IMR-90 (cell line): Measurements from ENCODE around the gene ADCY2. TPM values are rescaled to one million over a fixed set of nuclear protein-coding genes. Genes with fewer than 3 reads are reported as not detected.

Experiments
- ATAC-seq: fragments of 200-7000 bp; cut with Tn5 transposase; 2 replicates; pipeline ENCODE4 v1.9.1; 2020; ENCODE audit warnings: low read depth, mild to moderate bottlenecking, moderate library complexity
- BruUV-seq: library from RNA; stranded (reverse); fragments of 400-500 nt; replicated peaks from 2 replicates; lab custom pipeline; 2021; lab: Mats Ljungman, UMichigan
- CTCF ChIA-PET: fragments of 300-600 bp; formaldehyde crosslinking; extraction: SDS; loops from one replicate; lab custom pipeline; 2021; ENCODE audit warnings: antibody characterized with exemption; lab: Yijun Ruan, JAX
- POLR2A ChIA-PET: fragments of 300-600 bp; sonication (Branson Sonifier 250); formaldehyde crosslinking; loops from one replicate; lab custom pipeline; 2022; ENCODE audit warnings: antibody characterized with exemption; ENCODE audit not compliant: unreplicated experiment; lab: Charles Lee
- DNase-seq: peaks from one replicate; pipeline ENCODE4 v3.0.0; 2013
- H2AFZ ChIP-seq: replicated peaks from 2 replicates; pipeline ENCODE3; 2013; ENCODE audit warnings: low read length, mild to moderate bottlenecking; ENCODE audit not compliant: poor library complexity
- H2AK5ac ChIP-seq: 2 replicates; pipeline ENCODE4 v1.6.1; 2013; ENCODE audit warnings: low read depth, low read length, inconsistent platforms
- H2AK9ac ChIP-seq: replicated peaks from 2 replicates; pipeline ENCODE3; 2013; ENCODE audit warnings: mild to moderate bottlenecking, low read depth, low read length, moderate library complexity; ENCODE audit not compliant: poor library complexity
- H2BK120ac ChIP-seq: 2 replicates; pipeline ENCODE4 v1.6.1; 2013; ENCODE audit warnings: low read depth, low read length, inconsistent platforms
- H2BK15ac ChIP-seq: 3 replicates; pipeline ENCODE4 v1.6.1; 2013; ENCODE audit warnings: low read depth, low read length, inconsistent platforms
- H2BK20ac ChIP-seq: 2 replicates; pipeline ENCODE4 v1.6.1; 2013; ENCODE audit warnings: low read depth, mild to moderate bottlenecking, inconsistent platforms, low read length, moderate library complexity
- H2BK5ac ChIP-seq: 2 replicates; pipeline ENCODE4 v1.6.1; 2013; ENCODE audit warnings: mild to moderate bottlenecking, low read depth, low read length, inconsistent platforms; ENCODE audit not compliant: poor library complexity, severe bottlenecking
- H3K14ac ChIP-seq: replicated peaks from 2 replicates; pipeline ENCODE4 v1.6.1; 2013; ENCODE audit warnings: low read depth, low read length, inconsistent platforms
- H3K18ac ChIP-seq: 2 replicates; pipeline ENCODE4 v1.6.1; 2013; ENCODE audit warnings: low read depth, low read length, control low read depth
- H3K23ac ChIP-seq: 2 replicates; pipeline ENCODE4 v1.6.1; 2013; ENCODE audit warnings: low read depth, low read length, inconsistent platforms
- H3K27ac ChIP-seq: 2 replicates; pipeline ENCODE4 v1.5.1; 2013; ENCODE audit warnings: mild to moderate bottlenecking, control low read depth, low read length; ENCODE audit not compliant: insufficient read depth
- H3K27me3 ChIP-seq: 2 replicates; pipeline ENCODE4 v1.6.1; 2013; ENCODE audit warnings: low read length; ENCODE audit not compliant: control insufficient read depth, insufficient read depth
- H3K36me3 ChIP-seq: 2 replicates; pipeline ENCODE4 v1.6.1; 2013; ENCODE audit warnings: low read length, mixed read lengths; ENCODE audit not compliant: control insufficient read depth, insufficient read depth
- H3K4ac ChIP-seq: 2 replicates; pipeline ENCODE4 v1.6.1; 2013; ENCODE audit warnings: low read depth, low read length, inconsistent platforms
- H3K4me1 ChIP-seq: 2 replicates; pipeline ENCODE4 v1.6.1; 2013; ENCODE audit warnings: low read length, mixed read lengths; ENCODE audit not compliant: control insufficient read depth, insufficient read depth
- H3K4me2 ChIP-seq: 2 replicates; pipeline ENCODE4 v1.6.1; 2013; ENCODE audit warnings: low read depth, mild to moderate bottlenecking, control low read depth, low read length, moderate library complexity
- H3K4me3 ChIP-seq: 2 replicates; pipeline ENCODE4 v1.5.1; 2013; ENCODE audit warnings: low read depth, mild to moderate bottlenecking, control low read depth, low read length, moderate library complexity; ENCODE audit not compliant: insufficient read depth
- H3K56ac ChIP-seq: 2 replicates; pipeline ENCODE4 v1.6.1; 2013; ENCODE audit warnings: low read length, inconsistent platforms; ENCODE audit not compliant: insufficient read depth; ENCODE audit errors: extremely low read depth
- H3K79me1 ChIP-seq, 2 experiments: 2 replicates each; pipeline ENCODE4 v1.6.1; 2013; ENCODE audit warnings: low read length in 2 of 2, inconsistent platforms in 1 of 2, low read depth in 1 of 2
- H3K9ac ChIP-seq: 2 replicates; pipeline ENCODE4 v1.6.1; 2013; ENCODE audit warnings: low read depth, low read length, control low read depth
- H3K9me1 ChIP-seq: 2 replicates; pipeline ENCODE4 v1.6.1; 2013; ENCODE audit warnings: low read length, inconsistent platforms; ENCODE audit not compliant: insufficient read depth
- H3K9me3 ChIP-seq: 2 replicates; pipeline ENCODE4 v1.6.1; 2013; ENCODE audit warnings: low read length; ENCODE audit not compliant: control insufficient read depth, insufficient read depth
- H4K20me1 ChIP-seq: 2 replicates; pipeline ENCODE4 v1.6.1; 2013; ENCODE audit warnings: low read length, inconsistent platforms; ENCODE audit not compliant: insufficient read depth
- H4K5ac ChIP-seq: 2 replicates; pipeline ENCODE4 v1.6.1; 2013; ENCODE audit warnings: mild to moderate bottlenecking, low read depth, low read length, control low read depth
- H4K8ac ChIP-seq, 2 experiments: 2 replicates each; pipeline ENCODE4 v1.6.1; 2013; ENCODE audit warnings: low read depth in 2 of 2, low read length in 2 of 2, control low read depth in 1 of 2, inconsistent platforms in 1 of 2
- H4K91ac ChIP-seq: 2 replicates; pipeline ENCODE4 v1.6.1; 2013; ENCODE audit warnings: low read depth, low read length, inconsistent platforms; ENCODE audit not compliant: insufficient read depth
- BHLHE40 ChIP-seq: fragments of 150-350 bp; IDR thresholded peaks from 2 replicates; pipeline ENCODE4 v1.6.1; 2016; ENCODE audit warnings: mild to moderate bottlenecking, low read depth, low read length
- CEBPB ChIP-seq: IDR thresholded peaks from 2 replicates; pipeline ENCODE4 v1.6.1; 2012; ENCODE audit warnings: low read depth, low read length, improper control_type of control experiment
- CHD1 ChIP-seq: IDR thresholded peaks from 2 replicates; pipeline ENCODE4 v1.6.1; 2012; ENCODE audit warnings: low read depth, low read length, improper control_type of control experiment
- FOS ChIP-seq: fragments of 150-350 bp; IDR thresholded peaks from 2 replicates; pipeline ENCODE4 v1.6.1; 2016; ENCODE audit warnings: low read depth, low read length
- MAFK ChIP-seq: IDR thresholded peaks from 2 replicates; pipeline ENCODE4 v1.6.1; 2012; ENCODE audit warnings: low read depth, low read length, improper control_type of control experiment
- MAZ ChIP-seq: IDR thresholded peaks from 2 replicates; pipeline ENCODE4 v1.6.1; 2012; ENCODE audit warnings: low read depth, mild to moderate bottlenecking, low read length, improper control_type of control experiment, moderate library complexity, borderline replicate concordance
- MXI1 ChIP-seq: IDR thresholded peaks from 2 replicates; pipeline ENCODE4 v1.6.1; 2012; ENCODE audit warnings: low read depth, mild to moderate bottlenecking, low read length, moderate library complexity, borderline replicate concordance
- POLR2A ChIP-seq: IDR thresholded peaks from 2 replicates; pipeline ENCODE4 v1.6.1; 2012; ENCODE audit warnings: mild to moderate bottlenecking, low read depth, low read length
- RCOR1 ChIP-seq: IDR thresholded peaks from 2 replicates; pipeline ENCODE4 v1.6.1; 2012; ENCODE audit warnings: mild to moderate bottlenecking, low read length, improper control_type of control experiment; ENCODE audit not compliant: insufficient replicate concordance
- RFX5 ChIP-seq: IDR thresholded peaks from 2 replicates; pipeline ENCODE4 v1.8.0; 2012; ENCODE audit warnings: low read depth, mild to moderate bottlenecking, low read length, moderate library complexity
- WGBS, 2 experiments: methylation state at CpG; one replicate each; pipeline versions ENCODE4 v1.1.5 to v1.1.7; 2013; ENCODE audit warnings: missing lambda C conversion rate in 2 of 2; ENCODE audit not compliant: insufficient read length in 1 of 2; ENCODE audit errors: extremely low coverage in 2 of 2; 5-methylcytosine and 5-hydroxymethylcytosine counted together
- dilution Hi-C: fragments of 300-500 bp; cut with HindIII; formaldehyde crosslinking; loops from one replicate; pipeline ENCODE4 v1.14.3; 2018; ENCODE audit warnings: low sequenced_read_pairs; ENCODE audit not compliant: unreplicated experiment
- in situ Hi-C: fragments of 300-500 bp; cut with MboI; formaldehyde crosslinking; loops from 3 replicates; pipeline ENCODE4 v1.14.3; 2019; ENCODE audit warnings: low sequenced_read_pairs, inconsistent platforms, mixed read lengths
- intact Hi-C: fragments of 100-400 bp; cut with micrococcal nuclease; formaldehyde crosslinking; loops from 2 replicates; pipeline ENCODE4 v1.10.0; 2022
- polyA plus RNA-seq, 3 experiments: library from polyadenylated mRNA; depleted of rRNA; stranded (reverse); fragments of >200 nt; gene quantifications; 2 replicates each; pipeline ENCODE4 v1.2.3, GENCODE V29; 2012; ENCODE audit warnings: low replicate concordance in 1 of 3
- total RNA-seq: library from RNA; depleted of rRNA; stranded (reverse); fragments of >200 nt; gene quantifications from 2 replicates; pipeline ENCODE4 v1.2.3, GENCODE V29; 2012
- TF ChIP-seq, protein P1 (sequence below): conservative IDR thresholded peaks from 2 replicates; pipeline ENCODE4 v1.5.1; 2012; ENCODE audit warnings: mild to moderate bottlenecking, low read depth, low read length, improper control_type of control experiment

Gene ADCY2
- total and polyA plus RNA-seq, 2 of the 4 experiments (the other 2 are of a cell fraction), result not detected

DNA sequence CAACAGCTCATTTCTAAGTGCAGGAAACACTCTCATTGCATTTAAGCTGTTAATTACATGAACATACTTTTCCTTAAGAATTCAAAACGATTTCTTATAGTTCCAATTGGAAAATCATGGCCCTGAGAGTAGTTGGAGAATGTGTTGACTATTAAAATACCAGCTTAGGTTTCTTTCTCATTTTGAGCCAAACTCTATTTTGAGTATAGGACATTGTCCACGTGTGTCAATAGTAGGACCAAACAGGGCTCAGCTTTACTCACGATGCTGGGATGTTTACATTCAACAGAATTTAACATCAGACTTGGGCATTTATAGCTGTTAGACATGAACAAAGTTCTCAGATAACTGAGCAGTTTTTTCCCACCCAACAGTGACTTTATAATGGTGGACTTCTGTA, 39.6 kb downstream of the ADCY2 start:
- in situ Hi-C loops, result no loop called here
- Histone ChIP-seq H3K9ac (no peak overlapping the region), H2AK5ac (no peak overlapping the region), H3K4me1 (no peaks in the 10 kb centered on the region), H3K56ac (no peak overlapping the region), H3K36me3 (no peaks in the 10 kb centered on the region), H2BK15ac (no peak overlapping the region), H2AFZ (no peak overlapping the region), H4K20me1 (no peaks in the 10 kb centered on the region), H2BK120ac (no peak overlapping the region), H3K9me3 (peaks cover 12% of the 10 kb centered on the region), H3K79me1 (no peaks in the 10 kb centered on the region), H4K8ac (no peak overlapping the region), H4K91ac (no peak overlapping the region), H3K23ac (no peak overlapping the region), H3K4me2 (no peak overlapping the region), H3K4me3 (no peak overlapping the region), H2AK9ac (no peak overlapping the region), H4K5ac (no peak overlapping the region), H3K27me3 (no peaks in the 10 kb centered on the region), H3K27ac (no peak overlapping the region), H3K14ac (no peak overlapping the region), H3K9me1 (no peaks in the 10 kb centered on the region), H2BK5ac (no peak overlapping the region), H3K18ac (no peak overlapping the region), H3K4ac (no peak overlapping the region), H2BK20ac (no peak overlapping the region)
- ATAC-seq (no peak), DNase-seq (no peak)
- no CpG with 5 or more reads among the region's 3 CpGs for WGBS, 2 experiments
- TF ChIP-seq RFX5, result no peak
- no peak for TF ChIP-seq MAFK
- no peak for TF ChIP-seq MAZ
- no peak for TF ChIP-seq BHLHE40
- TF ChIP-seq CEBPB, result no peak
- no peak for TF ChIP-seq FOS
- TF ChIP-seq, protein P1, sequence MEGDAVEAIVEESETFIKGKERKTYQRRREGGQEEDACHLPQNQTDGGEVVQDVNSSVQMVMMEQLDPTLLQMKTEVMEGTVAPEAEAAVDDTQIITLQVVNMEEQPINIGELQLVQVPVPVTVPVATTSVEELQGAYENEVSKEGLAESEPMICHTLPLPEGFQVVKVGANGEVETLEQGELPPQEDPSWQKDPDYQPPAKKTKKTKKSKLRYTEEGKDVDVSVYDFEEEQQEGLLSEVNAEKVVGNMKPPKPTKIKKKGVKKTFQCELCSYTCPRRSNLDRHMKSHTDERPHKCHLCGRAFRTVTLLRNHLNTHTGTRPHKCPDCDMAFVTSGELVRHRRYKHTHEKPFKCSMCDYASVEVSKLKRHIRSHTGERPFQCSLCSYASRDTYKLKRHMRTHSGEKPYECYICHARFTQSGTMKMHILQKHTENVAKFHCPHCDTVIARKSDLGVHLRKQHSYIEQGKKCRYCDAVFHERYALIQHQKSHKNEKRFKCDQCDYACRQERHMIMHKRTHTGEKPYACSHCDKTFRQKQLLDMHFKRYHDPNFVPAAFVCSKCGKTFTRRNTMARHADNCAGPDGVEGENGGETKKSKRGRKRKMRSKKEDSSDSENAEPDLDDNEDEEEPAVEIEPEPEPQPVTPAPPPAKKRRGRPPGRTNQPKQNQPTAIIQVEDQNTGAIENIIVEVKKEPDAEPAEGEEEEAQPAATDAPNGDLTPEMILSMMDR, result no peak
- TF ChIP-seq POLR2A, result no peak
- TF ChIP-seq MXI1, result no peak
- no peak for TF ChIP-seq RCOR1
- TF ChIP-seq CHD1, result no peak
- dilution Hi-C loops, result no loop called here
- ChIA-PET POLR2A (no interaction called here), CTCF (no interaction called here)
- intact Hi-C loops, result no loop called here
- no TSS peak for BruUV-seq
